H9 (cell line): ENCODE data around the gene HSP90AA1. TPM values are rescaled to one million over a fixed set of nuclear protein-coding genes. Genes with fewer than 3 reads are reported as not detected.
A peak's percentile ranks its signal among the peaks of the same experiment; 100 is the strongest.

Experiments
- DNase-seq: peaks from one replicate; pipeline ENCODE4 v3.0.0-alpha.2; 2017
- H2AFZ ChIP-seq: one replicate; pipeline ENCODE4 v1.6.1; 2013; ENCODE audit warnings: mild to moderate bottlenecking, low read length, control low read depth, moderate library complexity
- H2AK5ac ChIP-seq: 2 replicates; pipeline ENCODE4 v1.6.1; 2013; ENCODE audit warnings: low read length, control low read depth, mixed read lengths; ENCODE audit not compliant: insufficient read length
- H2BK120ac ChIP-seq: one replicate; pipeline ENCODE4 v1.6.1; 2013; ENCODE audit warnings: low read depth, mild to moderate bottlenecking, low read length, control low read depth, inconsistent platforms; ENCODE audit not compliant: poor library complexity, severe bottlenecking
- H2BK12ac ChIP-seq: 2 replicates; pipeline ENCODE4 v1.6.1; 2013; ENCODE audit warnings: low read length, control low read depth, mixed read lengths, low read depth; ENCODE audit not compliant: insufficient read length
- H2BK15ac ChIP-seq: 2 replicates; pipeline ENCODE4 v1.6.1; 2013; ENCODE audit warnings: low read depth, low read length, control low read depth
- H2BK20ac ChIP-seq: one replicate; pipeline ENCODE4 v1.6.1; 2013; ENCODE audit warnings: low read depth, mild to moderate bottlenecking, low read length, control low read depth, inconsistent platforms; ENCODE audit not compliant: poor library complexity, severe bottlenecking
- H2BK5ac ChIP-seq: 2 replicates; pipeline ENCODE4 v1.6.1; 2013; ENCODE audit warnings: low read length, control low read depth, mixed read lengths; ENCODE audit not compliant: insufficient read length
- H3K14ac ChIP-seq: 2 replicates; pipeline ENCODE4 v1.6.1; 2013; ENCODE audit warnings: low read length, control low read depth; ENCODE audit not compliant: insufficient read depth
- H3K18ac ChIP-seq: 2 replicates; pipeline ENCODE4 v1.6.1; 2013; ENCODE audit warnings: low read depth, mild to moderate bottlenecking, mixed read lengths, low read length, control low read depth; ENCODE audit not compliant: insufficient read length
- H3K23ac ChIP-seq: 2 replicates; pipeline ENCODE4 v1.6.1; 2013; ENCODE audit warnings: low read length, control low read depth, mixed read lengths, low read depth; ENCODE audit not compliant: insufficient read length
- H3K23me2 ChIP-seq: 2 replicates; pipeline ENCODE4 v1.6.1; 2013; ENCODE audit warnings: low read depth, mild to moderate bottlenecking, mixed read lengths, low read length, control low read depth; ENCODE audit not compliant: insufficient read length, poor library complexity, severe bottlenecking
- H3K27ac ChIP-seq: 2 replicates; pipeline ENCODE4 v1.5.1; 2013; ENCODE audit warnings: low read length, control low read depth, mixed read lengths, low read depth; ENCODE audit not compliant: insufficient read length
- H3K27me3 ChIP-seq: 2 replicates; pipeline ENCODE4 v1.6.1; 2013; ENCODE audit warnings: low read length, control low read depth, inconsistent platforms; ENCODE audit not compliant: insufficient read depth
- H3K4ac ChIP-seq: 2 replicates; pipeline ENCODE4 v1.6.1; 2013; ENCODE audit warnings: low read depth, mild to moderate bottlenecking, control low read depth, inconsistent platforms, low read length, moderate library complexity
- H3K4me1 ChIP-seq: 2 replicates; pipeline ENCODE4 v1.6.1; 2013; ENCODE audit warnings: low read length, control low read depth, inconsistent platforms; ENCODE audit not compliant: insufficient read depth
- H3K4me2 ChIP-seq: 2 replicates; pipeline ENCODE4 v1.6.1; 2013; ENCODE audit warnings: low read length, control low read depth, mixed read lengths; ENCODE audit not compliant: insufficient read length, insufficient read depth
- H3K56ac ChIP-seq: 2 replicates; pipeline ENCODE4 v1.6.1; 2013; ENCODE audit warnings: low read depth, mild to moderate bottlenecking, mixed read lengths, low read length, control low read depth; ENCODE audit not compliant: insufficient read length
- H3K79me1 ChIP-seq: 2 replicates; pipeline ENCODE4 v1.6.1; 2013; ENCODE audit warnings: low read depth, mild to moderate bottlenecking, moderate library complexity, low read length, control low read depth, inconsistent platforms; ENCODE audit not compliant: insufficient read depth, poor library complexity, severe bottlenecking
- H3K79me2 ChIP-seq: 2 replicates; pipeline ENCODE4 v1.6.1; 2013; ENCODE audit warnings: low read length, control low read depth, inconsistent platforms; ENCODE audit not compliant: insufficient read depth
- H3K9ac ChIP-seq: 2 replicates; pipeline ENCODE4 v1.6.1; 2013; ENCODE audit warnings: low read length, control low read depth, mixed read lengths; ENCODE audit not compliant: insufficient read length; ENCODE audit errors: extremely low read depth
- H3K9me3 ChIP-seq: one replicate; pipeline ENCODE4 v1.6.1; 2013; ENCODE audit warnings: low read depth, low read length, inconsistent platforms; ENCODE audit not compliant: control insufficient read depth
- H3T11ph ChIP-seq: one replicate; pipeline ENCODE4 v1.6.1; 2013; ENCODE audit warnings: mild to moderate bottlenecking, low read length, control low read depth, inconsistent platforms
- H4K20me1 ChIP-seq: one replicate; pipeline ENCODE4 v1.6.1; 2013; ENCODE audit not compliant: control insufficient read depth, insufficient read length, insufficient read depth
- H4K5ac ChIP-seq: 2 replicates; pipeline ENCODE4 v1.6.1; 2013; ENCODE audit warnings: low read depth, mild to moderate bottlenecking, mixed read lengths, low read length, control low read depth; ENCODE audit not compliant: insufficient read length
- H4K8ac ChIP-seq: replicated peaks from 2 replicates; pipeline ENCODE4 v1.6.1; 2013; ENCODE audit warnings: low read length, control low read depth, mixed read lengths, low read depth; ENCODE audit not compliant: insufficient read length
- H4K91ac ChIP-seq: 2 replicates; pipeline ENCODE4 v1.6.1; 2013; ENCODE audit warnings: low read depth, mild to moderate bottlenecking, moderate library complexity, mixed read lengths, low read length, control low read depth; ENCODE audit not compliant: insufficient read length
- H3K27ac Mint-ChIP-seq, 3 experiments: 2 replicates in 2 of 3; 3 replicates in 1 of 3; pipeline ENCODE4 v1.8.0; 2020 to 2021; ENCODE audit warnings: mixed read lengths in 3 of 3, mild to moderate bottlenecking in 1 of 3, moderate library complexity in 1 of 3
- H3K27me3 Mint-ChIP-seq: 2 replicates; pipeline ENCODE4 v1.8.0; 2021; ENCODE audit warnings: low read depth, mild to moderate bottlenecking, moderate library complexity, mixed read lengths
- H3K36me3 Mint-ChIP-seq, 3 experiments: 2 replicates in 2 of 3; 3 replicates in 1 of 3; pipeline ENCODE4 v1.8.0; 2020 to 2021; ENCODE audit warnings: low read depth in 3 of 3, mixed read lengths in 3 of 3; ENCODE audit not compliant: insufficient read depth in 1 of 3
- H3K4me1 Mint-ChIP-seq, 2 experiments: 2 replicates each; pipeline ENCODE4 v1.8.0; 2020; ENCODE audit warnings: mixed read lengths in 2 of 2
- H3K4me3 Mint-ChIP-seq, 2 experiments: 2 replicates in 1 of 2; 3 replicates in 1 of 2; pipeline ENCODE4 v1.8.0; 2020 to 2021; ENCODE audit warnings: mild to moderate bottlenecking in 2 of 2, mixed read lengths in 2 of 2, moderate library complexity in 1 of 2
- H3K9me3 Mint-ChIP-seq, 2 experiments: 2 replicates in 1 of 2; 3 replicates in 1 of 2; pipeline ENCODE4 v1.8.0; 2020; ENCODE audit warnings: mild to moderate bottlenecking in 2 of 2, mixed read lengths in 2 of 2, moderate library complexity in 1 of 2
- CTCF ChIP-seq: fragments of 200-600 bp; sonication (generic); conservative IDR thresholded peaks from 3 replicates; pipeline ENCODE4 v1.8.0; 2021; ENCODE audit warnings: antibody characterized with exemption, mild to moderate bottlenecking
- WGBS: extraction: QIAGEN DNeasy Blood & Tissue Kit; methylation state at CpG from one replicate; pipeline ENCODE4 v1.1.7; 2013; ENCODE audit warnings: missing lambda C conversion rate, low lambda C conversion rate, mixed read lengths; ENCODE audit not compliant: insufficient read length; ENCODE audit errors: extremely low coverage; 5-methylcytosine and 5-hydroxymethylcytosine counted together
- total RNA-seq: library from RNA; stranded (reverse); gene quantifications from 2 replicates; pipeline ENCODE4 v1.2.1, GENCODE V29; 2021

Gene HSP90AA1
- total RNA-seq, 1 experiment from 2014 or later = 953 TPM

- no peak overlapping the region for H3T11ph ChIP-seq
- peaks cover 30 to 34% of the 10 kb centered on the region in 2 experiments for H3K4me1 Mint-ChIP-seq
- no peaks in the 10 kb centered on the region for H3K4me1 ChIP-seq
- no peak for TF ChIP-seq CTCF
- no peak overlapping the region for H3K18ac ChIP-seq
- no peak overlapping the region for H3K56ac ChIP-seq
- no peak overlapping the region for H3K23ac ChIP-seq
- no peak overlapping the region for H2BK5ac ChIP-seq
- H3K27ac ChIP-seq = no peak overlapping the region
- no peaks in the 10 kb centered on the region for H3K9me3 ChIP-seq
- no peak overlapping the region for H2AFZ ChIP-seq
- no peak overlapping the region for H2BK15ac ChIP-seq
- DNase-seq = no peak
- no CpG with 5 or more reads among the region's 7 CpGs for WGBS
- no peaks in the 10 kb centered on the region for H3K9me3 Mint-ChIP-seq
- no peak overlapping the region for H3K4me3 Mint-ChIP-seq
- H3K27me3 Mint-ChIP-seq = no peaks in the 10 kb centered on the region
- H3K23me2 ChIP-seq = peaks cover 5% of the 10 kb centered on the region
- H2BK12ac ChIP-seq = no peak overlapping the region
- no peaks in the 10 kb centered on the region for H3K79me1 ChIP-seq
- no peak overlapping the region for H3K4me2 ChIP-seq
- no peak overlapping the region for H2AK5ac ChIP-seq
- no peak overlapping the region for H4K91ac ChIP-seq
- no peak overlapping the region for H2BK120ac ChIP-seq
- no peak overlapping the region for H3K4ac ChIP-seq
- H3K36me3 Mint-ChIP-seq = peaks cover 71 to 89% (median 80%) of the 10 kb centered on the region in 3 experiments
- no peak overlapping the region for H4K5ac ChIP-seq
- H4K20me1 ChIP-seq = no peaks in the 10 kb centered on the region
- H3K27me3 ChIP-seq = no peaks in the 10 kb centered on the region
- H2BK20ac ChIP-seq = no peak overlapping the region
- H4K8ac ChIP-seq = no peak overlapping the region
- no peak overlapping the region for H3K9ac ChIP-seq
- peaks cover 9% of the 10 kb centered on the region; the same call in 1 of the 2 replicates for H3K79me2 ChIP-seq
- H3K27ac Mint-ChIP-seq = peak overlapping the region in 1 of 3 experiments; percentile 64; a peak in 1 of 7 replicates
- H3K14ac ChIP-seq = no peak overlapping the region
Observed at GRCh38 chr14:102081231-102082080, 5.4 kb downstream of the HSP90AA1 start.
